Measurements from ENCODE around the gene TRPC3.
A peak's percentile ranks its signal among the peaks of the same experiment; 100 is the strongest.

The TRPC3 gene

DNA sequence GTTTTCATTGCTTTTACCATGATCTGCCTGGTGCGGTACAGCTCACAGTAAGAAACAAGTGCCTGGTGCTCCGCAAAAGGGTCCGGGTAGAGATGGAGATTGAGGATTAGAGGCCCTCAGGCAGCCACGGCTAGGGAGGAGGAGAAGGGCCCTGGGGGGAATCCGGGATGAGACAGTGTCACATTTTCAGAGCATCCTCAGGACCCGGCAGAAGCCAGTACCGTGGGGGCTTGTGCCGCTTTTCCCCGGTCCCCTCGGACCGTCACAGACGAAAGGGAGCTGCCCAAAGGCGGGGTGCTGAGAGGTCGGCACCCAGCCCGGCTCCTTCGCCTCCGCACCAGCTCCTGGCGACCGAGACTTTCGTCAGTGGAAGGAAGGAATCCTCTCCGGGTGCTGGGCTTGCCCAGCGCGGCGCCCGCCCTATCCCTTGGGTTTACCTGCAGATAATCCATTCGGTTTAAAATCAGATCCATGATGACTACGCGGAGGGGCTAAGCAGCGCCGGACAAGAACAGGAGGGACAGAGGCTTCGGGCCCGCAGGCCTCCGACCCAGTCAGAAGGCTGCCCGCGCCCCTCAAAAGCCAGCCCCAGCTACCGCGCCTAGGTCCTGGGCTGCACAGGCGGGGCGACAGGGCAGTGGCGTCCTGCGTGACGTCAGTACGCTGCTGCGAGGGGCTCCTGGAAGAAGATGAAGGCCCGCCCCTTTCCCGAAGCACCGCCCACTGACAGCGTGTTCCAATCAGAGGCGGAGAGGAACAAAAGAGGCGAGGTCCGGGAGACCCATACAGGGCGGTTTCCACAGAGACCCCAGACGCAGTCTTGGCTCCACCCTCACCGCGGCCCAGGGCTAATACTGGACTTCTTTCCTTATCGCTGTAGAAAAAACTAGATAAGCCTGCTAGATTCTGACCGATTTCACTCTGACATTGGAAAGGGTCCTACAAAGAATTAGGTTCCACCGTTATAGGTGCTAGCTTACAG, 81.7 kb downstream of the TRPC3 start, which contains the start of gene BBS7:
Gene BBS7, minus strand, starts transcription at position 634 of the 982 bp plus-strand sequence. Its CDS starts 161 bp downstream, at position 473.
- DNase-seq, result peak; percentile 95

DNA sequence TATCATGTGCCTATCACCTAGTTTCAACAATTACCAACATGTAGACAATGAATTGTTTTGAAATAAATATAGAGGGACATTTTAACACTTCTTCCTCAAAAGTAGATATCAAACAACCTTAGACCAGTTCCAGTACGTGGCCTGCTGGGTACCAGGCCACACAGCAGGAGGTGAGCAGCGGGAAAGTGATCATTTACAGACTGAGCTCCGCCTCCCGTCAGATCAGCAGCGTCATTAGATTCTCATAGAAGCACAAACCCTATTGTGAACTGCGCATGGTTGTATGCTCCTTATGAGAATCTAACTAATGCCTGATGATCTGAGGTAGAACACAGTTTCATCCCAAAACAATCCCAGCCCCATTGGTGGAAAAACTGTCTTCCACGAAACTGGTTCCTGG, 88.1 kb downstream of the TRPC3 start:
- DNase-seq, result peak; percentile 62

DNA sequence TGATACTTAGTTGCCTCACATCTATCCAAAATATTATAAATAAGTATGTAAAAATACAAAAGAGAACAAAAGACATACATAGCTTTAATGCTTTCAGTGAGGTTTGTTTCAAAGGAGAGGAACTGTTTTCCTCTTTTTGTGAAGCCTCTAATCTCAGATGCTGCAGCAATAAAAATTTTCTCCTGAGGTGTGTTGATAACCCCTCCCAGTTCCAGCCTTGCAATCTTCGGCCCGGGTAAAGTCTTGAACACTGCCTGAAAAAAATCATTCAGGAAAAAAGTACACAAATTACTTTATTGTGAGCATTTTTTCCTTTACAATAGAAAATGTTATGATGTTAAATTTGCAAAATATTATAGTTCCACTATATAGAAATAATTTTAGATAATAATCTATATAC, 90.4 kb downstream of the TRPC3 start:
- DNase-seq, result no peak

DNA sequence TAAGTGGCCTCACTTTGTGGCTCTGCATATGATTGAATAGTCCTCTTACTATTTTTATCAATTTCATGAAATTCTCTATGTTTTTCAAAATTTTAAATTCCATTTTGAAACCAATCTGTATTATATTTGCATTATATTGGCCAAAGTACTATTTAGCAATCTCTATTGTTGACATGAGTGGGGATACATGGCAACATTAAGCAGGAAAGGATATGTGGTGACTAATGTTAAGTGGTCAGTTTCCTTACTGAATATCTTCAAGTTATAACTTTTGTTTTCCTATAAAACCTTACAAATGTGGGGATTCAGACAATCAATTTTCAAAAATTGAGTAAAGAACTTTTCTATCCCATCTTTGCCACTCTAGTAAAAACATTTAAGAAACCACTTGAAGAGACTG, 91.7 kb downstream of the TRPC3 start:
- DNase-seq, result no peak

DNA sequence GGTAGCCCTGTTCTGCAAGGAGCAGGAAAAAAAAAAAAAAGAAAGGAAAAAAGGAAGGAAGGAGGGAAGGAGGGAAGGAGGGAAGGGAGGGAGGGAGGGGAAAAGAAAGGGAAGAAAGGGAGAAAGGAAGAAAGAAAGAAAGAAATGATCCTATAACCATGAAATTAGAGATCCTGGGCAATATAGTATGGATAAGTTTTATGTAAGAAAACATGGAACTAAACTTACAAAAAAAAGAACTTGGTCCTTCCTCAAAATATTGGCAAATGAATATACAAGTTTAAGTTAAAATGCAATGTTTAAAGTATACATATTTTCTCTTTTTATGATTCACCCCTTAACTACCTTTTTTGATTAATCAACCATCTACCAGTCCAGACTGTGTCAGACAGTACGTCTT, 100.5 kb downstream of the TRPC3 start:
- no peak for DNase-seq

DNA sequence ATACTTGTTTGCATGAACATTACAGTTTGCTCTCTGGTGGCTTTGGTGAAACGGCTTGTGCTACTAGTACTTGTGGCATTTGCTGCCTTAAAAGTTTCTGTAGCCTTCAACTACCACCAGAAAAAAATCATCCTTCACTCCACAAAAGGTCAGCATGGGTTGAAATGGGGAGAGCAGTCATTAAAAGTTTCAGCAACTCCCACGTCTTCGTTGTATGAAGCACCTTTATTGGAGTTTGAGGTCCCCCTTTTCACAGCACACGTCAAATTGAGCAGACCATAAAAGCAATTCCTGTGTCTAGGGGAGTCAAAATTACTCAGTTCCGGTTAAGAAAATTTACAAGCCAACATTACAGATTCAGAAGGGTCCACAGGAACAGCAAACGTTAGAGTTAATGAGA, 105.2 kb downstream of the TRPC3 start:
- DNase-seq, result no peak

DNA sequence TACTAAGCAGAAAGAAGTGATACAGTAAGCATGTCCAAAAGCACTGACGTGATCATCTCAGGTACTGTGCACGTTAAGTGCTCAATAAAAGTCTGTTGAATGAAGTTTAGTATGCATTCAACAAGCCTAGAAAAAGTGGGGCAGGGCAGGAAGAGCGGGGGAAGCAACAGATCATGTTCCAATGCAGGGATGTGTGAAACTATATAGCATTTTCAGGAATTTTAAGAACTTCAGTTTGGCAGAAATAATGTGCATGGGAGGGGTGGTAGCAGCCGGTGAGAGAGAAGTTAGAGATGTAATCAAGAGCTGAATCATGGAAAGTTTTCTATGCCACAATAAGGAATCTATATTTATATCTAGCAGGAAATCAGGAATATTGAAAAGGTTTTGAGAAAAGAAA, 109.0 kb downstream of the TRPC3 start:
- DNase-seq, result no peak

DNA sequence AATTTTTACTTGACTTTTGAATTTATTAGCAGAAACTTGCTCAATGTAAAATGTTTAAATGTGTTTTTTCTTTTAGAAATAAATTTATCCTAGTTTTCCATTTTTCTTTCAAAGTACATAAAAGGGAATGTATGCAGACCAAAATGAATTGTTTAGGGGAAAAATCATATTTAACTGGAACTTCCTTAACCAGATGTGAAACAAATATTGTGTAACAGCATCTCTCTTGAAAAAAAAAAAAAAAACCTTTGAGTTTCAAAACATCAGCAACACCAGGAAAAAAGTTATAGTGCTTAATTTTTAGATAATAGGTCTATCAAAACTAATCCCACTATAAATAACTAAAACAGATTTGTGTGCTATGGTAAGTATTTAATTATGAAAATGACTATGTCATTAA, 113.7 kb downstream of the TRPC3 start:
- DNase-seq, result no peak

DNA sequence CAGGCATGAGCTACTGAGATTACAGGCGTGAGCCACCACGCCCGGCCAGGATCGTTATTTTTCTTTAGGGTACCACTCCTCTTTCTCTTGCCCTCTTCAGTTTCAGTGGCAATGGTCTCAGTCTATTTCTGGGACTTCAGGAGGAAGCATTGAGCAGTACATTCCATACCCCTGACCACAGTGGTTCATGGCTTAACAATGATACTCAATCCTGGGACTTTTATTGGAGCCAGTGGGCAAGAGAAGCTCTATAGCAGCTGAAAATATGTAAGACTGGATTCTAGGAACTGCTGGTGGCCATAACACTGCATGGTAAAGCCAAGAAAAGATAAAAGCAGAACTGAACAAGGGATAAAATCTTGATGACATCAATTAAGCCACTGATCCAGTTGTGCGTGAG, 122.3 kb downstream of the TRPC3 start:
- DNase-seq, result no peak

Data from DMS53 (cell line).